Adrenal gland (tissue), 5 donors: Measurements from ENCODE around the gene PLCB1.

Experiments
- POLR2A ChIP-seq, 2 donors: fragments of 450-650 bp; IDR thresholded peaks; one replicate each; pipeline ENCODE4 v1.6.1; 2017; ENCODE audit warnings: antibody characterized with exemption in 2 of 2, mild to moderate bottlenecking in 2 of 2, moderate library complexity in 1 of 2
- TF ChIP-seq, protein P1 (sequence below), 6 experiments: fragments of 450-650 bp in 4 of 6; fragments of 200-600 bp in 2 of 6; sonication (generic) in 1 of 6; IDR thresholded peaks; 1 replicate in 5 of 6; 2 replicates in 1 of 6; pipeline versions ENCODE4 v1.5.1 to v1.8.0; 2016 to 2021; ENCODE audit warnings: antibody characterized with exemption in 6 of 6, mild to moderate bottlenecking in 2 of 6, moderate library complexity in 1 of 6
- donor health status: DM: no; HTN: no; CAD: no.

DNA sequence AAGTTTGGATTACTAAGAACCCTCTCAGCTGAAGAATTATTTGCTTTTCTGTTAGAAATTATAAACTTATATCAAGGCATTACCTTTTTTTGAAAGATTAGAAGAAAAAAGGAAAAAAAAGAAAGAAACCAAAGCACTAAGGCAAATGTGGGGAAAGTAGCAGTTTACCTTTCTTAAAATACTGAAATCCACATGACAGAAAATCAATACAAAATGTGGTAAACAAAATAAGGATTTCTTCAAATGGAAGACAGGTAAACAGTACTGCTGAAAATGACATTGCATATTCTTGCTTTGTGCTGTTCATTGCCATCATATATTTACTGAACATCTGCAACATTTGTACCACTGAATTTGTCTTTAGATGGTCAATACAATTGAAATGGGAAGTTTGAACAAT, 525.6 kb downstream of the PLCB1 start:
- TF ChIP-seq, protein P1, sequence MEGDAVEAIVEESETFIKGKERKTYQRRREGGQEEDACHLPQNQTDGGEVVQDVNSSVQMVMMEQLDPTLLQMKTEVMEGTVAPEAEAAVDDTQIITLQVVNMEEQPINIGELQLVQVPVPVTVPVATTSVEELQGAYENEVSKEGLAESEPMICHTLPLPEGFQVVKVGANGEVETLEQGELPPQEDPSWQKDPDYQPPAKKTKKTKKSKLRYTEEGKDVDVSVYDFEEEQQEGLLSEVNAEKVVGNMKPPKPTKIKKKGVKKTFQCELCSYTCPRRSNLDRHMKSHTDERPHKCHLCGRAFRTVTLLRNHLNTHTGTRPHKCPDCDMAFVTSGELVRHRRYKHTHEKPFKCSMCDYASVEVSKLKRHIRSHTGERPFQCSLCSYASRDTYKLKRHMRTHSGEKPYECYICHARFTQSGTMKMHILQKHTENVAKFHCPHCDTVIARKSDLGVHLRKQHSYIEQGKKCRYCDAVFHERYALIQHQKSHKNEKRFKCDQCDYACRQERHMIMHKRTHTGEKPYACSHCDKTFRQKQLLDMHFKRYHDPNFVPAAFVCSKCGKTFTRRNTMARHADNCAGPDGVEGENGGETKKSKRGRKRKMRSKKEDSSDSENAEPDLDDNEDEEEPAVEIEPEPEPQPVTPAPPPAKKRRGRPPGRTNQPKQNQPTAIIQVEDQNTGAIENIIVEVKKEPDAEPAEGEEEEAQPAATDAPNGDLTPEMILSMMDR (IDR thresholded peaks at IDR 0.05): no peak
- no peak for TF ChIP-seq POLR2A (IDR thresholded peaks at IDR 0.05)
